HEK293T (cell line): ENCODE measurements around the gene SH3RF3.
A peak's percentile ranks its signal among the peaks of the same experiment; 100 is the strongest.

Source experiments
- CTCF ChIA-PET: fragments of 350-600 bp; formaldehyde crosslinking; extraction: SDS; loops from one replicate; lab custom pipeline; 2021; ENCODE audit warnings: antibody characterized with exemption, inconsistent platforms; lab: Yijun Ruan, JAX
- POLR2A ChIA-PET: fragments of 350-600 bp; formaldehyde crosslinking; extraction: SDS; loops from one replicate; lab custom pipeline; 2020; ENCODE audit warnings: antibody characterized with exemption, inconsistent platforms; lab: Yijun Ruan, JAX
- DNase-seq: peaks from one replicate; pipeline ENCODE4 v3.0.0; 2012; ENCODE audit warnings: mixed read lengths; ENCODE audit errors: extremely low spot score
- ARNT ChIP-seq: fragments of 450-650 bp; IDR thresholded peaks from 2 replicates; pipeline ENCODE4 v1.6.1; 2017; ENCODE audit warnings: mild to moderate bottlenecking
- BHLHE40 ChIP-seq: fragments of 450-650 bp; IDR thresholded peaks from 2 replicates; pipeline ENCODE4 v1.6.1; 2016; ENCODE audit warnings: mild to moderate bottlenecking, moderate library complexity, borderline replicate concordance
- CTBP1 ChIP-seq: fragments of 450-650 bp; IDR thresholded peaks from 2 replicates; pipeline ENCODE4 v1.6.1; 2016; ENCODE audit warnings: borderline replicate concordance
- ELF4 ChIP-seq: fragments of 450-650 bp; IDR thresholded peaks from 2 replicates; pipeline ENCODE4 v1.6.1; 2017; ENCODE audit warnings: antibody characterized with exemption
- FOXA1 ChIP-seq: fragments of 450-650 bp; IDR thresholded peaks from 2 replicates; pipeline ENCODE4 v1.6.1; 2016; ENCODE audit warnings: mild to moderate bottlenecking
- FOXK2 ChIP-seq: fragments of 450-650 bp; IDR thresholded peaks from 2 replicates; pipeline ENCODE4 v1.6.1; 2016; ENCODE audit warnings: mild to moderate bottlenecking
- FOXM1 ChIP-seq: fragments of 450-650 bp; IDR thresholded peaks from 2 replicates; pipeline ENCODE4 v1.6.1; 2017; ENCODE audit warnings: mild to moderate bottlenecking, borderline replicate concordance
- HDGF ChIP-seq: fragments of 450-650 bp; IDR thresholded peaks from 2 replicates; pipeline ENCODE4 v1.6.1; 2017; ENCODE audit warnings: antibody characterized with exemption, borderline replicate concordance
- L3MBTL2 ChIP-seq: fragments of 450-650 bp; conservative IDR thresholded peaks from 2 replicates; pipeline ENCODE4 v1.6.1; 2016; ENCODE audit warnings: mild to moderate bottlenecking
- LEF1 ChIP-seq: fragments of 450-650 bp; IDR thresholded peaks from 2 replicates; pipeline ENCODE4 v1.6.1; 2017; ENCODE audit warnings: mild to moderate bottlenecking, borderline replicate concordance
- NFRKB ChIP-seq: fragments of 450-650 bp; IDR thresholded peaks from 2 replicates; pipeline ENCODE4 v1.6.1; 2016; ENCODE audit warnings: mild to moderate bottlenecking, moderate library complexity
- SP1 ChIP-seq: fragments of 450-650 bp; IDR thresholded peaks from 2 replicates; pipeline ENCODE4 v1.6.1; 2017
- SUZ12 ChIP-seq: fragments of 450-650 bp; IDR thresholded peaks from 2 replicates; pipeline ENCODE4 v1.6.1; 2016; ENCODE audit warnings: mild to moderate bottlenecking
- TARDBP ChIP-seq: fragments of 450-650 bp; IDR thresholded peaks from 2 replicates; pipeline ENCODE4 v1.6.1; 2016
- ZNF384 ChIP-seq: fragments of 450-650 bp; IDR thresholded peaks from 2 replicates; pipeline ENCODE4 v1.6.1; 2016
- TF ChIP-seq, protein P1 (sequence below): fragments of 450-650 bp; IDR thresholded peaks from 2 replicates; pipeline ENCODE4 v1.6.1; 2016

SH3RF3 gene

DNA sequence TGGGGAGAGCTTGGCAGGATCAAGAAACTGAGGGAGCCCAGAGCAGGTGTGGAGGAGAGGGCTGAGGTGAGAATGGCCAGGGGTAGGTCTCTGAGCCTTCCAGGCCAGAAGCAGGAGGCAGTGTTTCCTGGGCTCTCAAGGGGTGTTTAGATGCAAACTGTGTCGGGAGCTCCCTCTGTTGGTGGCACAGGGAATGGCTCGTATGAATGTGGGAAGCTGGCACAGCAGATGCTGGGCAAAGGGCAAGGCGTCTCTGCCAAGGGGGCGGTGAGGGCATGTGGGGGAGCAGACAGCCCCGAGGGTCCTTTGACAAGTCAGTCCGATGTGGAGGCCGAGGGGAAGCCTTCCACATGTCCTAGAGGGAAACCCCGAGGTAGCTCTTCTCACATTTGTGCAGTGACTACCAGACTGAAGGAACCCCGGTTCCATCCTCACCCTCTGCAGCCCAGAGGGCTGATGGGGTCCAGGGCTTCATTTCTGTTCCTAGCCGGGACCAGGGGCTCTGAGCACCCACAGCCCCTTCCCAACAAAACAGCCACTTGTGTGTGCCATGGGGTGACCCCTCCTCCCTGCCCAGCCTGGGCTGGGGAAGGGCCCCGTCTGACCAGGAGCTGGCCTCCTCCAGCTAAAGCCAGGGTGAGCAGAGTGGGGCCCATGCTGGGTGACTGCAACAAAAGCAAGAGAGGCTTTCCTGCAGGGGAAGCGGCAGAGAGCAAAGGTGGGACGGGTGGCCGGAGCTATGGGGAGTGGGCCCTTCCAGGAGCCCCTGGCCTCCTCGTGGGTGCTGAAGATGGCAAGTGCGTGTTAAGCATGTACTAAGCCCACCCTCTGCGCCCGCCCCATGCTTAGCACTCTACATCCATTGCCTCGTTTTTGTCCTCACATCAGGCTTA lies 381.4 kb downstream of the SH3RF3 start:
- ChIA-PET POLR2A (interaction anchor here (0.7 to 1.1 kb wide), 2 partner anchors 104 to 384 kb away, joined by 3 to 5 read pairs; partner anchors contain the start of gene SOWAHC), CTCF (interaction anchor here (0.6 to 1.8 kb wide), 16 partner anchors 12 to 391 kb away, joined by 3 to 11 read pairs (median 4); no protein-coding TSS in a partner anchor)
- peak; percentile 82 for DNase-seq
- TF ChIP-seq, protein P1, sequence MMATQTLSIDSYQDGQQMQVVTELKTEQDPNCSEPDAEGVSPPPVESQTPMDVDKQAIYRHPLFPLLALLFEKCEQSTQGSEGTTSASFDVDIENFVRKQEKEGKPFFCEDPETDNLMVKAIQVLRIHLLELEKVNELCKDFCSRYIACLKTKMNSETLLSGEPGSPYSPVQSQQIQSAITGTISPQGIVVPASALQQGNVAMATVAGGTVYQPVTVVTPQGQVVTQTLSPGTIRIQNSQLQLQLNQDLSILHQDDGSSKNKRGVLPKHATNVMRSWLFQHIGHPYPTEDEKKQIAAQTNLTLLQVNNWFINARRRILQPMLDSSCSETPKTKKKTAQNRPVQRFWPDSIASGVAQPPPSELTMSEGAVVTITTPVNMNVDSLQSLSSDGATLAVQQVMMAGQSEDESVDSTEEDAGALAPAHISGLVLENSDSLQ, result no peak
- TF ChIP-seq BHLHE40 (no peak), ARNT (no peak), L3MBTL2 (no peak), ZNF384 (no peak), SP1 (no peak), SUZ12 (no peak), LEF1 (no peak), TARDBP (no peak), HDGF (no peak), CTBP1 (no peak), ELF4 (no peak), NFRKB (no peak), FOXK2 (no peak), FOXA1 (no peak), FOXM1 (no peak)

DNA sequence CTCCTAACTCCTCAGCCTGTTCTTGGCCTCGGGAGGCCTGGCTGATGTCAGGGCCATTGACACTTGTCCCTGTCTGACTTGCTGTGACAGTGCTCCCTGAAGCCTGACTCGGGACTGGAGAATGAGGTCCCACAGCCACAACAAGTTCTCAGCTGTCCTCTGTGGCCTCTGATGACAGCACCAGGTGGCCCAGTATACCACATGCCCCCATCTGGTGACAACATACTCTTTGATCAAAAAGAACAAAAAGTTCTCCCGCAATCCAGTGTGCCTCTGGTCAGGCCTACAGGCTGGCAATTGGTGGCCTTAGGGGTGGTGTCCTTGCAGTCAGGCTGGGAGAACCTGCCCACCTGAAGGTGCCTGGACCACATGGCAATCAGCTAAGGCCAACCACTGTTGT lies 382.2 kb downstream of the SH3RF3 start:
- POLR2A ChIA-PET, result interaction anchor here (1.1 kb wide), 1 partner anchor 385 kb away, joined by 5 read pairs; no protein-coding TSS in a partner anchor
- TF ChIP-seq ZNF384, result no peak
- TF ChIP-seq FOXK2, result no peak
- TF ChIP-seq CTBP1, result no peak
- TF ChIP-seq LEF1, result no peak
- TF ChIP-seq, protein P1, result no peak
- TF ChIP-seq BHLHE40, result no peak
- no peak for TF ChIP-seq FOXM1
- no peak for TF ChIP-seq FOXA1
- no peak for TF ChIP-seq SUZ12
- TF ChIP-seq ARNT, result no peak
- DNase-seq, result no peak
- CTCF ChIA-PET, result interaction anchor here (1.2 to 1.8 kb wide), 4 partner anchors 22 to 383 kb away, joined by 5 to 11 read pairs (median 6); no protein-coding TSS in a partner anchor

DNA sequence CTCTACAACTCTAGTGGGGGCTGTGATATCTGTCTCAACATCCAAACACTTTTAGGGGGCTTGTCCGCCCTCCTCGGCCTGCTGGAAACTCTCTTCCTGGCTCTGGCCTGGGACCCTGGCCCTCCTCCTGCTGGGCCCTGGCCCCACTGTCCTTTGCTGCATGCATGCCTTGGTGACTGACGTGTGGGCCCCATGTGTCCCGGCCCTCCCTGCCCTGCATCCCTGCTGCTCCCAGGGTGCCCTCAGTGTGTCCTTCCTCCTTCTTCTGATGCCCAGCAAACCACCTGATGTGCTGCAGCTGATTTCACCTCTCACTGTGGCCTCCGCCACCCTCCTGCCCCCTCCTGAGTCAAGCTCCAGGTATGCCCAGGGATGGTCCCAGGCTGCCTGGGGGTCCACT lies 383.1 kb downstream of the SH3RF3 start:
- POLR2A ChIA-PET, result no interaction called here
- no peak for DNase-seq
- CTCF ChIA-PET, result no interaction called here
- TF ChIP-seq LEF1, result no peak
- no peak for TF ChIP-seq ZNF384
- TF ChIP-seq NFRKB, result no peak
- TF ChIP-seq SP1, result no peak
- no peak for TF ChIP-seq FOXM1
- no peak for TF ChIP-seq BHLHE40

DNA sequence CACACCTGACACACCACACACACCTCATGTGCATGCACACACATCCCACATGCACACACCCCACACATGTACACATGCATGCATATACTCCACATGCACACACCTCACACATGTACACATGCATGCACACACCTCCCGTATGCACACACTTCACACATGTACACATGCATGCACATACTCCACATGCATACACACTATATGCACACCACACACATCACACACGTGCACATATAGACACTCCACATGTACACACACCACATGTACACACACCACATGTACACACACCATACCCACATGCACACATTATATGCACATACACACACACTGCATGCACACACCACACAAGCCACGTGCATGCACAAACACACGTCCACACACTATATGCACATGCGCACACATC lies 384.2 kb downstream of the SH3RF3 start:
- CTCF ChIA-PET, result no interaction called here
- POLR2A ChIA-PET, result no interaction called here
- no peak for TF ChIP-seq NFRKB
- no peak for TF ChIP-seq FOXA1
- no peak for TF ChIP-seq SP1
- TF ChIP-seq HDGF, result no peak
- no peak for TF ChIP-seq FOXM1
- no peak for TF ChIP-seq BHLHE40
- TF ChIP-seq SUZ12, result no peak
- TF ChIP-seq, protein P1, result no peak
- TF ChIP-seq CTBP1, result no peak
- TF ChIP-seq TARDBP, result no peak
- TF ChIP-seq ELF4, result no peak
- no peak for TF ChIP-seq FOXK2
- DNase-seq, result no peak

DNA sequence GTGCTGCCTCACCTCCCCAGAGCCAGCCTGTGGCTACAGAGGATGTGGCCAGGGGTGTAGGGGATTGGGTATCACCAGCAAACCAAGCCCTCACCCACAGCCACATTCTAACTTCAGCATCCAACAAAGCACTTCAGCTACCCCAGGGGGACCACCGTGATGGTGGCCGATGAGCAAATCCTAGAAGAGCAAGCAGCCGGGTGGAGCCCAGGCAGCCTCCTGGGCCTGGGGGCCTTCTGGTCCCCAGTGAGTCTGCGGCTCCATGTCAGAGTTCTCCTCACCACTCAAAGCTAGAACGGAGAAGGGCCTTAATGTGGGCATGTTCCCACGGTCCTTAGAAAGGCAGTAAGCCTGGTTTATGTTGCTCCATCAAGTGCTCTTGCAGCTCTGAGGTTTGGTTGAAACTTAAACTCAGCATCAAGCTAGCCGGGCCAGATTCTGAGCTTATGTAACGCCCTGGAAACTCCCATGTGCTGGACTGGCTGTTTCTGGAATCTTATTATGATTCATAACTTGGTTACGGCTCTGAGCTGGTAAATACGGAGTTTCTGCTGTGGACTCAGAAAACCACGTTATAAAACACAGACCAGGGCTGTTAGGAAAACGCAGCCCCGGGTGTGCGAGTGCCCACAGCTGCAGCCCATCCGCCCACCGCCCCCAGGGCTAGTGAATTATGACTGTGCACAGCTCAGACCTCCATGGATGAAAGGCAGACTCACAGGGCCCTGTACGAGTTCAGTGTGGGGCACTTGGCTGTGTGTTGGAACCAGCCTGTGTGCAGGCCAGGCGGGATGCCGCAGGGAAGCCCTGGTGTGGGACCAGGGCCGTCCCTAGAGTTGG lies 385.0 kb downstream of the SH3RF3 start:
- no peak for DNase-seq
- ChIA-PET CTCF (interaction anchor here (0.6 kb wide), 1 partner anchor 208 kb away, joined by 3 read pairs; no protein-coding TSS in a partner anchor), POLR2A (no interaction called here)
- TF ChIP-seq TARDBP, result no peak
- TF ChIP-seq FOXA1, result no peak
- TF ChIP-seq SP1, result no peak
- TF ChIP-seq SUZ12, result no peak
- TF ChIP-seq NFRKB, result no peak
- no peak for TF ChIP-seq ARNT
- TF ChIP-seq ZNF384, result no peak
- no peak for TF ChIP-seq BHLHE40
- TF ChIP-seq FOXM1, result no peak
- no peak for TF ChIP-seq ELF4
